ENCODE measurements around the gene ALX4.

ALX4 gene

DNA sequence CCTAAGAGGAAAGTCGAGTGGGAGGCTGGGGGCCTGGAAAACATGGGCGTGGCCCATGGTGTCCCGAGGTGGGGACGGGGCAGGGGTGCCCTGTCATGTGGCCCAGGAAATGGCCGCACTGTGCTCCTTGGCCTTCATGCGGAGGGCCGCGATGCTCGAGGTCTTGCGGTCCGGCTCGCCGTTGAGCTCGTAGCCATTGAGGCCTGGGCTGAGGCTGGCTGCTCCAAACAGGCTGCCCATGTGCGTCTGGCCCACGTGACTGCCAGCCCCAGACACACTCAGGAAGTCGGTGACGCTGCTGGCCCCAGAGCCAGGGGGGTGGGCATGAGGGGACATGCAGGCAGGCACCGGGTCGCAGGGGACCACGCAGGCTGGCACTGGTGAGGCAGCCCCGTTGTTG, 45.2 kb downstream of the ALX4 start:
- no peak for DNase-seq

DNA sequence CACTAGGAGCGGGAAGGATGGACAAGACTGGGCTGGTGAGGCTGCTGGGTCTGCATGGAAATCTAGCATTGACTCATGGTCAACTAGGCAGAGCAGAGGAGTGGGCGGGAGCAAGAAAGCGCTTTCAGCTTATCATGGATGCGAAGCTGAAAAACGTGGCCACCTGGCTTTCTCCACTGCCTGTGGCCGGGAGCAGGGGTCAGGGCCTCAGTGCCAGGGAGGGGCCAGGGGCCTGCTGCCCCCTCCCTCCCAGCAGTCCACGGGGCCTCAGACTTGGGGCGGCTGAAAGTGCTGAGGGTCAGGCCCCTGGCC, 45.5 kb downstream of the ALX4 start:
- no peak for DNase-seq

DNA sequence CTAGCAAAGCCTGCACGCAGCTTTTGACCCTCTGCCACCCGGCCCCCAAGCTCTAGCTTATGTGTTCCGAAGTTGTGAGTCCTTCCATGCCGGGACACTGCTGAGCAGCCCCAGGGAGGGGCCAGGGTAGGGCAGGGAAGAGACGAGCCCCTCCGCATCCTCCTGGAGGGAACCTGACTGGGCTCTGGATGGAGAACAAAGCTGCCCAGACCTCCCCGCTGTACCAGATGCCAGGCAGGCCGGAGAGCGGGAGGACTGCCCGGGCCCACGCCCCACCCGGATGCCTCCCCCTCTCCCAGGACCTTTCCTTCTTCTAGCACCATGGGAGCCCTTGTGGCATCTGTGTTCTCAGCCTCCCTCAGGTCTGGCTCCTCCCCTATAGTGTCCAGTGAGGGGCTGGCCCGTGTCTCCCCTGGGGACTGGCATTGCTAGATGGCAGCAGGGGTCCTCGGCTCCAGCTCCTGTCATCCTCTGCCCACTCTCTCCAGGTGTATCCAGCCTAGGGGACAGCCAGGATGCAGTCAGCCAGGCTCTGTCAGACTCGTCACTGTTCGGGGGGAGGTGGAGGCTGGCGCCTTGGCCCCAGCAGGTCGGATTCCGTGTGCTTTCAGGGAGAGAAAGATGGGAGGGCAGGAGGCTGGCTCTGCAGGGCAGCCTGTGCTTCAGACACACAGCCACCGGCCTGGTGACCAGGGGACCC, 46.1 kb downstream of the ALX4 start:
- no peak for DNase-seq

DNA sequence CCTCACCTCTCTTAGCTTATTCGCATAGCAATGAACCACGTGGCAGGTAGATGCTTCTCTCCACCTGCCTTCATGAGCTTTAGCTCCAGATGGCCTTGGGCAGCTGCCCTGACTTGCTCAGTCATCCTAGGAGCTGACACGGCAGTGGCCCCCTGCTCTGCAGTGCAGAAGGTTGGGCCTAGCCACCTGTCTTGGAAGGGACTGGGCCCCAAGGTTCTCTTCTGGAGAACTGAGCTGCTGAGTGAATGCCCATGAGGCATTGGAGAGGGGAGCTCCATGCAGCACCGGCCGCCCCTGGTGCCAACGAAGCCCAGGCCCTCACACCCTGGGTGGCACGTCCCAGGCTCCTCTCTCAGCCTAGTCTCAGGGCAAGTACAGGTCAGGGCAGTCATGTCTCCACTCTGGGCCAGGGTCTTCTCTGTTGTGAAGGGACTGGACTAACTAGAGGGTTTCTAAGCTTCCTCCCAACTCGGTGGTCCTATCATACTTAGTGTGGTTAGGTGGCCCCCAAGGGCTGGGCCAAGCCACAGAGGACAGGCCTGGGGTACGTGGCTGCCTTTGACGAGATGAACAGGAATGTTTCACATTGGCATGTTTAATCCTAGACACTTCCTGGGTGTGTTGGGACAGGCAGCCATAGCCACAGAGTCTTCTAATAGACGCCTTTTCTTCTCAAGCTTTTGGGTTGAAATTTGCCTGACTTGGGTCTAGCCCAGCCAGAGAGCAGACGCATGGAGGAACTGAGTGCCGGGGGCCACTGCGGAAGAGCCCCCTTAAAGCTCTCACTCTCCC, 47.9 kb downstream of the ALX4 start:
- peak; percentile 91 for DNase-seq

DNA sequence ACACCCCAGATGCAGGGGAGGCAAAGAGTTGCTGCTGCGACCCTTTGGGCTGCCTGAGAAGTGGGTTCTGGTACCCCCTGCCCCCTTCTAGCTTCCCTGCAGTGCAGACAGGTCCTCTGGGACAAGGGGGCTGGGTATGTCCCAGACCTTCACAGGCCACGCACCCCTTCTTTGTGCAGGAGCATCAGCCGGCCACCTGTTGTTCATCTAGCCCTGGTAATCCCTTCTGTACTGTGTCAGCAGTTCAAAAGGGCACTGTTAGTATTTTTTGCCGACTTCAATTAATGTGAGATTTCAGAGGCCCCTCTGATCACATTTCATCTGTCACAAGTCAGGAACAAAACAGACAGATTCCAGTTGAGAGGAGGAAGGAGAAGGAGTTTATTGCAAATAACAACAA, 49.9 kb downstream of the ALX4 start:
- peak; percentile 65 for DNase-seq

DNA sequence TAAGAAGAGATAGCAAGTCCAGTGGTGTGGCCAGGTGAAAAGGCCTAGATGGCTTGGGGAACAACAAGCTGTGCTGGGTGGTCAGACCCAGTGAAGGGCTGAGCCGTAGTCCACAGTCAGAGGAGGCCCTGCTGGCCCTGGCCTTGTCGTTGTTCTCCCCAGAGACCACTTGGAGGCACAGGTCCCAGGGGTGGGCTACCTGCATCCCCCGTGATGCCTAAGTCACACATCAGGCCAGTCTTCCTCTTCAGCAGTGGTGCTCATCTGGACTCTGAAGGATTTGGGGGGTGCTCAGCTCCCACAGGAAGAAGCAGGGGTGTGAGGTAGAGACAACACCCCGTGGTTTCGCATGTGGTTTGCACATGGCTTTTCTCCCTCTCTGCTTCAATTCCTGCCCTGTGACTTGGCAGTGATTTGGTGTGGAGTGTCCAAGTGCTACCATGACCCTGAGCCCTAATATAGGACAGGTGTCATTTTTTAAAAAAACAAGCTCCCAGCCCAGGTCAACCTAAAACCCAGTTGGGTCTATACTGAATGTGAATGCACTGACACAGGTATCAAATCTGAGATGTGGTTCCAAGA, 51.0 kb downstream of the ALX4 start:
- DNase-seq = no peak

DNA sequence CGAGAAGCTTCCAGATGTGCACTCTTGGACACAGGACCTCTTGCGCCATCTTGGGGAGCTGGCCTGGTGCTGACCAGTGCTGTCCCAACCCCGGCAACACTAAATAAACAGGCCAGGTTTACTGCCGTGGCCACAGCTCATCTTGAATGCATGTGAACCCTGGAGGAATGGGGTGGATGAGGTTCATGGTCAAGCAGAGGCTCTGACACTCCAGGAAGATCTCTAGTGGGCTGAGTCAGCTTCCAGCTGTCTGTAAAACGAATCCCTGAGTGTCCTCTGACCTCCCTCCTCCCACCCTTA, 51.8 kb downstream of the ALX4 start:
- DNase-seq = no peak

DNA sequence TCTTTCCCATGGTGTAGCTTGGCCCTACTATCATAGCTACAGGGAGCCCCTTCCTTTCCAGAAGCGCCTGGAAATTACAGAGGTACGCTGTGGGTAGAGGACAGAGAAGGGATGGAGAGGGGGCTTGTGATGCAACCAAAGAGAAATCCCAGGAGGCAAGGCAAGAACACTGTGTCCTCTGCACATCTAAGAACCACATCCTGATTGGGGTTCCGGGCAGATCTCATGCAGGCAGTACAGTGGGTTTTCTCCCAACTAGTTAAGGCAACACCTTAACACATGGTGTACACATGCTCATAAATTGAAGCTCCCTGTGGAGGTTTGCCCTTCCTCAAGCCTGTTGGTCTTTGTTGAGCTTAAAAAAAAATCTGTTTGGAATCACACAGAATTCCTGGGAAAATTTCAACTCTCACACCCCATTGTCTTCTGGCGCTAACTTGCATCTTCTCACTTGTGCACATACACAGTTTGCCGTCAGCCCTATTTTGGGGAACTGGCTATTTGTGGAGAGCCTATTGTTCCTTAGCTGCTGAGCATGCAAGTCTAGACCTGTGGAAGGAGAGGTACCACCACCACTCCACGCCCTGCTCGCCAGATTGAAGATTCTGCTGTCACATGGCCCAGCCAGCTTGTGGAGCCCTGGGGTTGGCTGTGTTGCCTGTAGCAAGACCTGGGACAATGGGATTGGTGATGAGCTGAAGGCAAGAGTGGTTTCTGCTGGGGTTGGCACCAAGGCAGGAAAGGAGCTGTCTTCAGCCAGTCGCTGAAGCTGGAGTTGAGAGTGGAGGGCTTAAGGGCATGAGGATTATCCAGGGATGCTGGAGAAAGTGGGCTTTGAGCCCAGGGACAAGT, 52.4 kb downstream of the ALX4 start:
- no peak for DNase-seq

DNA sequence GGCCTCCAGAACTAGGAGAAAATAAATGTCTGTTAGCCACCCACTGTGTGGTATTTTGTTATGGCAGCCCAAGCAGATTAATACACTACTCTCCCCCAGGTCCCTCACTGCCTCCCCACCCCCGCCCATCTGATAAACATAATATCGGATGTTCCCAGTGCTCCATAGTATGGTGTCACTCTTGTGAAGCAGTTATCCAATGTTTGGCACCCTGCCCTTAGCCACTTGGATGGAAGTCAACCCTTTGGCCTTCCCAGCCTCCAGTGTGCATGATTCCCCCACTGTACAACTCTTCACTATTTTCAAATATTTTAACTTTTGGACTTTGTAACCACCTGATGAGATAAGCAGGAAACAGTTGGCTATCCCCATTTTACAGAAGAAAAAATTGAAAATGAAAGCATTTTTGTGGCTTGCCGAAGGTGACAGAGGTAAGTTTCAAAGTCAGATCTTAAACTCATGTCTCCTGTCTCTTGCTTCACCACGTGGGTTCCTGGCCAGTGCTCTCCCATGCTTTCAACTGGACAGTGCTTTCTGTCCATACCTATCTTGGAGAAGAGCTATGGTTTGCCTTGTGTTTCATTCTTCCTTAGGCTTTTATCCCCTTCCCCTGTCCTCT, 53.2 kb downstream of the ALX4 start:
- DNase-seq = no peak

DNA sequence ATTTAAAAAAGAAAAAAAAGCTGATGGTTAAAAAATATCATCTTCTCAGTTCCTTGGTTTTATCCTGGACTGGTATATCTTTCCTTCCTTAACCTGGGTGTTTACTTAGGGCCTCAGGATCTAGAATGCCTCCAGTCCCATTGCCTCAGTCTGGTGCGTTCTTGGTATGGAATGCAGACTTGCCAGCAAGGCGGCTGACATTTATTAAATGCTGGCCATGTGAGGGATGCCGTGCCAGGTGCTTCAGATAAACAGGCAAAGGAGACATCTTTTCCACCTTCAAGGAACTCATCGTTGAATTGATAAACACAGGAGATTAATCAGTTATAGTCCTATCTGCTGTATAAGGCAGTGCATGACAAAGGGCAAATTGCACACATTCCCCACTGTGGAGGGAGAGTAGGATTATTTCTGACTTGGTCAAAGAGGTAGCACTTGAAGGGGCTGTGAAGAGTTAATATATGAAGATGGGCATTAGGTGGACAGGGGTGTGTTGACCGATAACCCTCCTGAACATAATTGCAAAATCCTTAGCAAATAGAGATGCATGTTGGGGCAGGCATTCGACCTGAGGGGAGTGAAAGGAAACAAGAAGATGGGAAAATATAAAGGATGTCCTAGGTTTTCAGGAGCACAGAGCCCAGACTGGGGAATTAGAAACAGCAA, 54.4 kb downstream of the ALX4 start:
- no peak for DNase-seq

DNA sequence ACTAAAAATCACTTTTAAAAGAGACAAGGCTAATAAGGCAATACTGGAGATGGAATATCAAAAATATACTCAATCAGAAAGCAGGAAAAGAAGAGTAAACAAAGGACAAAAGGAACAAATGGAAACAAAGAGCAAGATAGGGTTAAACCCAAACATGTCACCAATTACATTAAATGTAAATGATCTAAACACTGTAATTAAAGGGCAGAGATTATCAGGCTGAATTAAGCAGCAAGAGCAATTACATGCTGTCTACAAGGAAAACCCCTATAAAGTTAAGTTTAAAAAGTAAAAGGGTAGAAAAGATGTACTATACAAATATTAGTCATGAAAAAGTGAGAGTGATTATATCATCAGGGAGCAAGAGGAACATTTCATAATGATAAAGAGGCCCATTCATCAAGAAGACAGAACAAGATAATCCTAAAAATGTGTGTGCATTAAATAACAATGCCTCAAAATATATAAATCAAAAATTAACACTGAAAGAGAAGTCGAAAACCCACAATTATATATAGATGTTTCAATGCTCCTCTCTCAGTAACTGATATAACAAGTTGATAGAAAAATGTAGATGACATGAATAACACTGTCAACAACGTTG, 56.8 kb downstream of the ALX4 start:
- DNase-seq = no peak

DNA sequence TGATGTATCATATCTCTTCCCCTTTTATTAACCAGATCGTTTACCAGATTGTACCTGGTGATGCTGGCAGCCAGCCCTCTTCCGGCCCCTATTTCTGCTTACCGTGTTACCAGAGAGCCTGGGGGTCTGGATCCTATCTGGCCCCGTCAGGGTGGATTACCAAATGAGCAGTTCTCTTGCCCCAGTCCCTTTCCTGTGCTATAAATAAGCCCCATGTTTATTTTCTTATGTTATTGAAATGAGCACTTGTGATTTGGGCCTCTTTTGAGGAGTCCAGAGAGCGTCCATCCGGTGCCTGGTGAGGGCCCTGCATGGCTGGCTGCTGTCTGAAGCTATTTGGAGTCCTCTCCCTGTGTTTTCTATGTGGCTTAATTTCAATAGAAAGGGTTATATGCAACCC, 59.5 kb downstream of the ALX4 start:
- no peak for DNase-seq

DNA sequence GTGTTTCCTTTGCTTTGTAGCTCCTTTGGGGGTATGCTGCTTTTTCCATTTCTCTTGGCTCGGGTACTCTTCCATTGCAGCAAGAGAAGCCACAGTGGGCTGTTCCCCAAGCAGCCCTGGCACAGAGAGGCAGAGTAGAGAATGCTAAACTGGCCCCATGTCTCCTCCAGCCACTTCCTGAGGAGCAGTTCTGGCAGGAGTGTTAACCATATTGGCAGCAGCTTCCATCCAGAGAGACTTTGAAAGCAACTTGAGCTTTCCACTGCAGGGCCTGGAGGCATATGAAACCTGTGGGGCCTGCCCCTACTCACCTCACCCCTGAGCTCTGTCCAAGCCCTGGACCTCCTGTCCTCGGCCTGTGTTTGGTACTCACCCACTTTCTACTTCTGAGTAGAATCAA, 61.8 kb downstream of the ALX4 start:
- DNase-seq = no peak

DNA sequence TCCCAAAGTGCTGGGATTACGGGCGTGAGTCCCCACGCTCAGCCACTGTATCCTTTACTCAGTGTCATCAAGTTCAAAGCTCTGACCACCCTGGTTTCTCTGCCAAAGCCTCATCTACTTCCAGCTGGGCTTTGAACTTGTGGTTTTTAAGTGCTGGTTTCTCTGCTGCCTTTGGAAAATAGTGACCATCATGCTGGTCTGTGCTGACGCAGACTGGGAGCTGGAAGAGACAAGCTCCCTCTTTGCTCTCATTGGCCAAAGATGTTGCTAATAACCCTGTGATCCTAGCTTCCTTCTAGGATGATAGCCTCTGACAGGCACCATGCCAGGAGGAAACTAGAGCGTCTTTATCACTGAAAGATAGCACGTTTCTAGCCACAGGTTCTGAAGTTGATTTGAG, 62.4 kb downstream of the ALX4 start:
- DNase-seq = no peak

DNA sequence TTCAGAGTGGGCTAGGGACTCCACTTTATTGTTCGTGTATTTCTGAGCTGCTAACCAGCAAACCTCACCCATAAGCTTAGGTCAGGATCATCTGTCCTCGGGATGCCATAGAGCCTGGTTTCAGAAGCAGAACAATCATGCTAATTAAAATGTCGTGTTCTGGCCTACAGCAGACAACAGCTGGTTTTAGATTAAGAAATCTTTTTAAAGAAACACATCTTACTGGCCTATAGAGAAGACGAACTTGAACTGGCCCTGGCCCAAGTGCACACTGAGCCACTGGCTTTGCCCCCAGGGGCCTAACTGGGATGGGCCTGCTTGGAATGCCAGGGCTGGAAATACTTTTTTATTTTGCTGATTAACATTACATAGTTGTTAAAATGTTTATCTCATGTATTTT, 63.2 kb downstream of the ALX4 start:
- DNase-seq = no peak

DNA sequence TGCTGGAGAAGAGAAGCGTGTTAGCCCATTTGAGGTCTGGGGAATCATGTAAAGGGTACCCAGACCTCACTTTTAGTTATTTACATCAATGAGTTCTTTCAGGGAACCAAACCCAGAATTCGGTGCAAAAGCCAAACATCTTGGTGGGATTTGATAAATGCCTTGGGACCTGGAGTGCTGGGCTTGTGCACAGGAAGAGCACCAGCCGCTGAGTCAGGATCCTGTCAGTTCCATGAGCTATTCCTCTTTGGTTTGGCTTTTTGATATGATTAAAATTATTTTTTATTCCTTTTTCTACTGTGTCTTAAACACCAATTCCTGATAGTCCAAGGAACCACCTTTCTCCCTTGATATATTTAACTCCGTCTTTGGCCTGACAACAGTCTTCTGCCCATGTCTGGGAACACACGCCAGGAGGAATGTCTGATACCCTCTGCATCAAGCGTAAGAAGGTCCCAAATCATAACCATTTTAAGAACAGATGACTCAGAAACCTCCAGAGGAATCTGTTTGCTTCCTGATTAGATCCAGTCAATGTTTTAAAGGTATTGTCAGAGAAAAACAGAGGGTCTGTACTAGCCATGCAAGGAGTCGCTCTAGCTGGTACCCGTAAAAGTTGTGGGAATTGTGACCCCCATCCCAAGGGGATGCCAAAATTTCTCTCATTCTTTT, 65.2 kb downstream of the ALX4 start:
- DNase-seq = no peak

DNA sequence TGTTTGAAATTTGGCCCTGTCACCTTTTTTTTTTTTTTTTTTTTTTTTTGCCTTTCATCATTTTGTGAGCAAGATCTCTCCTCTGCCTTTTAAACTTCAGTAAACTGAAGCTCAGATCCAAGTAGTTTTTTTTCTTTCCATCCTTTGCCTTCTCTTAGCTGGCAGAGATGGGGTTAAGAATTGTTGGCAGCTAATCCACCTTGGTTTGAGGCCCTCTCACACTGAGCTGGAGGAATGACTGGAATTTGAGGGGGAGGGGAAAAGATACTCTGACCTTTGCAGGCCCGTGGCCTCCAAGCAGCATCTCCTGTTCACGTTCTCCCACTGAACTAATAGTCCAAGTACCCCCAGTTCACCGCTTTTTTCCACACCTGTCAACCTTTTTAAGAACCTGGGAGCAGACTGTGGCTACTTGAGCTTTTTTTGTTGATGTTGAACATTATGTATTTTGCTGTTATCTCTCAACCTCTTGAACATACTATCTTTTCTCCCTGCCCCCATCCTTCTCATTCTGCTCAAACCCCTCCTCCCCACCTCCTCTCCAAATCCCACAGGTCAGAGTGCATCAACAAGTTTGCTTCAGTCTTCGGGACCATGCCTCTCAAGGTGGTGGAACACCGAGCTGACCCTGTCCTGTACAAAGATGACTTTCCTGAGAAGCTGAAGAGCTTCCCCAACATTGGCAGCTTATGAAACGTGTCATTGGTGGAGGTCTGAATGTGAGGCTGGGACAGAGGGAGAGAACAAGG, 66.2 kb downstream of the ALX4 start:
- DNase-seq = no peak

DNA sequence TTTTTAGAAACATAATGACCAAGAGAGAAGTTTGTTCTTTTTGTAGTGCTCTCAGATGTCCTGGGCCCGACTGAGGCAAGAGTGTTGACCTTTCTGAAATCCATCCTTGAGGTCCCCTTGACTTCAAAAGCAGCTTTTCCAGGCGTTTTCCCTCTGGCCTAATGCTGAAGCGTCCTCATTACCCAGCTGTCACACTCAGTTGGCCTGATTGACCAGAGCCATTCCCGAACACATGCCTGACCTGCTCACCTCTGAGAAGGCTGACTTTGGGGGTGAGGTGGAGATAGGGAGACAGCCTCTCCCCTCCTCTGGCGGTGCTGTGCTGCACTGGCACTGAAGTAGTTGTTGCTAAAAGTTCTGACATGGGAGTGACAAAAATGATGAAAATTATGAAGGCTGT, 66.9 kb downstream of the ALX4 start:
- DNase-seq = no peak

DNA sequence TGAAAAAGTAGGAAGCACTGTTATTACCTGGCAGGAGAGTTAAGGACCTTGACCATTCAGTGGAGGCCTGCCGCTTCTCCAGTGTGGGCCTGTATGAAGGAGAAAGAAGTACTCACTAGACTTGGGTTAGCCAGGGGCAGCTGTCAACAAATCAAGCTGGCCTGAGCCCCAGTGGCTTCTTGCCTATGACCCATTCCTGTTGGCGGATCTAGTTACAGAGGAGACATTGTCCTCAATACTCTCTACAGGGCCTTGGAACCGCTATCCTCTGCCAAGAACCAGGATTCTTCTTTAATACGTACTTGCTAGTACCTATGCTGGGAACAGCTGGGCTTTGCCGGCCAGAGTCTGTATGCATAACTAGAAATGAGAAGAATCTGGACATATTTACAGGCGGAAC, 68.1 kb downstream of the ALX4 start:
- DNase-seq = no peak

DNA sequence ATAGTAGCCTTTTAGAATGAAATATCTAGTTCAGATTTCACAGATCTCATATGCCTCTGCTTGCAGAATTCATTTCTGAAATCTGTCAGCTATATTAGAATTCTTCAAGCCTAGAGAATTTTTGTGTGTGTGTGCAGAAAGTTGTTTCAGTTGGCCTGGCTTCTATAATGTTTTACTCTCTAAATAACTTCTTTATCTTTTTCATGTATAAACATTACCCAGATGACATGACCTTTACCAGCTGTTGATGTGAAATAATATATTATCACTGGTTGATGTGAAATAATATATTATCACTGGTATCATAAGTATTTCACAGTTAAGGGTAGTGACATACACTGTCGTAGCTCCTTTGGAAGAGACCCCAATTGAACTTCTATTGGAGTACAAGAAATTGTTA, 72.8 kb downstream of the ALX4 start:
- DNase-seq = no peak

DNA sequence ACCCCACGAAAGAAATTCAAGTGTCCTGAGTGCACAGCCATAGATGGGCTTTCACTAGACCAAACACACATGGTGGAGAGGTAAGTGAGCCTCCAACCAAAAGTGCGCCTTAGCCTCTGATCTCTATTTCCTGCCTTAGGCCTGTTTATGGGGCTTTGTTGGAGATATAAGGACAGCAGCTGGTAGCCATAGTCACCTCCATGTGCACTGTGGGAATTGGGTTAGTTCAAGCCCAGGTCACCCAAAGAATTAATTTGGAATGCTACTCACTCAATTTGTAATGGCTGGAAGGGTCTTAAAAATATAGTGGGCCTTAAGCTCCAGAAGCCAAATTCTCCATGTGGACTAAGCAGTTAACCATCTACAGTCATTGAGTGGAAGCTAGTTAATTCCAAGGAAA, 73.6 kb downstream of the ALX4 start:
- DNase-seq = no peak

Measured in NCI-H2171 treated with DMSO at 0.1 percent for 48 hours (cell line).